Tibial nerve (tissue), 4 donors: ENCODE results near the gene ASIP.

Experiments used
- EP300 ChIP-seq, 2 donors: sonication (generic); formaldehyde crosslinking; IDR thresholded peaks; one replicate each; pipeline ENCODE4 v1.6.1; 2017; ENCODE audit warnings: antibody characterized with exemption in 2 of 2, mild to moderate bottlenecking in 1 of 2
- POLR2A ChIP-seq, 2 donors: fragments of 450-650 bp; IDR thresholded peaks; one replicate each; pipeline ENCODE4 v1.6.1; 2017; ENCODE audit warnings: antibody characterized with exemption in 2 of 2, mild to moderate bottlenecking in 2 of 2, moderate library complexity in 2 of 2
- TF ChIP-seq, protein P1 (sequence below), 5 experiments: fragments of 200-600 bp in 3 of 5; fragments of 450-650 bp in 2 of 5; sonication (generic) in 3 of 5; IDR thresholded peaks; one replicate each; pipeline ENCODE4 v1.5.1; 2016 to 2019; ENCODE audit warnings: antibody characterized with exemption in 5 of 5, mild to moderate bottlenecking in 3 of 5, moderate library complexity in 2 of 5

DNA sequence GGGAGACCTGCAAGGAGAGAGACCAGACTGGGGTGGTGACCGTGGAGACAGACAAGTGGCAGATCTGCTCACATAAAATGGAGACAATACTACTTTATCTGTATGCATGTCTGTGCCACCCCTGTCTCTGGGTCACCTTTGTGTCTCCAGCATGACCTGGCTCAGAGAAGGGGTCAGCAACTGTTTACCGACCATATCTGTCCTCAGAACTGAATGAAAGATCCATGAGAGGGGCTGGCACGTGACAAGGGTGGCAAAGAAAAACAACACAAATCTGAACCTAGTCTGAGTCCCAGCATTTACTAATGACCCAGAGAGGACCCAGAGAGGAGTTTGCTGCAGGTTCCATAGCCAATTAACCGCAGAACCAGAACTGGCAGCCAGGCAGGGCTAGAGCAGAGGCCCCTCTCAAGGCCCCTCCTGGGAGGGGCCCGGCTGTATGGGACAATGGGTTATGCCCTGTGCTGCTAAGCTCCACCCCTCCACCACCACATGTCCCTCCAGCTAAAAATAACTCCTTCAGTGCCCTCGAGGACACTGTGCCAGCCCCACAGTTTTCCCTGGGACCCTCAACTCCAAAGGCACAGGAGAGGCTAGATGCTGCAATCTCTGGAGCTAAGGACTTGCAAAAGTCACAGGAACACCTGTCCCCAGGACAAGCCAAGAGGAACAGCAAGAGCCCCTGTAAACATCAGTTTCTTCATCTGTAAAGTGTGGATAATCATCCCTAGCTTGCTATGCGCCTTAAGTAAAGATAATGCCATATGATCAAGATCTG lies 59.8 kb downstream of the ASIP start:
- TF ChIP-seq, protein P1, sequence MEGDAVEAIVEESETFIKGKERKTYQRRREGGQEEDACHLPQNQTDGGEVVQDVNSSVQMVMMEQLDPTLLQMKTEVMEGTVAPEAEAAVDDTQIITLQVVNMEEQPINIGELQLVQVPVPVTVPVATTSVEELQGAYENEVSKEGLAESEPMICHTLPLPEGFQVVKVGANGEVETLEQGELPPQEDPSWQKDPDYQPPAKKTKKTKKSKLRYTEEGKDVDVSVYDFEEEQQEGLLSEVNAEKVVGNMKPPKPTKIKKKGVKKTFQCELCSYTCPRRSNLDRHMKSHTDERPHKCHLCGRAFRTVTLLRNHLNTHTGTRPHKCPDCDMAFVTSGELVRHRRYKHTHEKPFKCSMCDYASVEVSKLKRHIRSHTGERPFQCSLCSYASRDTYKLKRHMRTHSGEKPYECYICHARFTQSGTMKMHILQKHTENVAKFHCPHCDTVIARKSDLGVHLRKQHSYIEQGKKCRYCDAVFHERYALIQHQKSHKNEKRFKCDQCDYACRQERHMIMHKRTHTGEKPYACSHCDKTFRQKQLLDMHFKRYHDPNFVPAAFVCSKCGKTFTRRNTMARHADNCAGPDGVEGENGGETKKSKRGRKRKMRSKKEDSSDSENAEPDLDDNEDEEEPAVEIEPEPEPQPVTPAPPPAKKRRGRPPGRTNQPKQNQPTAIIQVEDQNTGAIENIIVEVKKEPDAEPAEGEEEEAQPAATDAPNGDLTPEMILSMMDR (IDR thresholded peaks at IDR 0.05), result no peak
- TF ChIP-seq POLR2A (IDR thresholded peaks at IDR 0.05) (no peak), EP300 (IDR thresholded peaks at IDR 0.05) (no peak)
